Fibroblast of the conjunctiva (primary cell): ENCODE results near the gene ZNF486.
"Not testable (repeated sequence)": the region's sequence is repeated elsewhere in the genome, so short reads cannot be mapped to it uniquely, and the experiment has no call there.

ENCODE experiments used
- DNase-seq: peaks from one replicate; pipeline ENCODE4 v3.0.0-alpha.2; 2010; ENCODE audit warnings: low read depth

ZNF486 gene

DNA sequence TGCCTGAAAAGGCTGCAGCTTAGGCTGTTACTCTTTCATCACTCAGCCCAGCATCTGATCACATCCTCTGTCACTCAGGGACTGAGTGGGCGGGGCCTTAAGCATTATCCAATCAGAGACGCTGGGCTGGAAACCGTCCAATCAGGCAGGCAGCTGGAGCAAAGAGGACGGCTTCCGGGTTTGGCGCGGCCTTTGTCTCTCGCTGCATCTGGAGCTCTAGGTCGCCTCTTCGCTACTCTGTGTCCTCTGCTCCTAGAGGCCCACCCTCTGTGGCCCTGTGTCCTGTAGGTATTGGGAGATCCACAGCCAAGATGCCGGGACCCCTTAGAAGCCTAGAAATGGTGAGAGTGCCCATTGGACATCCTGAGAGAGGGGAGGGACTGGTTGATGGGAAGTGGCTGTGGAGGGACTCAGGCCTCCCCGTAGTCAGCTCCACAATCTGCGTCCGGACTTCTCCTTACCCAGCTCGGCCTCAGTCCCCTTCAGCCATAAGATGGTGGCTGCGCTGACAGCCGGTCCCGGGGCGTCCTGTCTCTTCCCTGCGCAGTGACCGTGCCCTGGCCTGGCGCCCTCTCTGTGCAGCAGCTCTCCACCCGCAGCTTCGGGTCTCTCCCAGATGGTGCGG lies at the start of gene ZNF486:
TSS of gene ZNF486 (plus strand) at position 195 of the 625 bp plus-strand sequence. CDS start at position 312, 117 bp downstream.
- DNase-seq = peak; percentile 96

DNA sequence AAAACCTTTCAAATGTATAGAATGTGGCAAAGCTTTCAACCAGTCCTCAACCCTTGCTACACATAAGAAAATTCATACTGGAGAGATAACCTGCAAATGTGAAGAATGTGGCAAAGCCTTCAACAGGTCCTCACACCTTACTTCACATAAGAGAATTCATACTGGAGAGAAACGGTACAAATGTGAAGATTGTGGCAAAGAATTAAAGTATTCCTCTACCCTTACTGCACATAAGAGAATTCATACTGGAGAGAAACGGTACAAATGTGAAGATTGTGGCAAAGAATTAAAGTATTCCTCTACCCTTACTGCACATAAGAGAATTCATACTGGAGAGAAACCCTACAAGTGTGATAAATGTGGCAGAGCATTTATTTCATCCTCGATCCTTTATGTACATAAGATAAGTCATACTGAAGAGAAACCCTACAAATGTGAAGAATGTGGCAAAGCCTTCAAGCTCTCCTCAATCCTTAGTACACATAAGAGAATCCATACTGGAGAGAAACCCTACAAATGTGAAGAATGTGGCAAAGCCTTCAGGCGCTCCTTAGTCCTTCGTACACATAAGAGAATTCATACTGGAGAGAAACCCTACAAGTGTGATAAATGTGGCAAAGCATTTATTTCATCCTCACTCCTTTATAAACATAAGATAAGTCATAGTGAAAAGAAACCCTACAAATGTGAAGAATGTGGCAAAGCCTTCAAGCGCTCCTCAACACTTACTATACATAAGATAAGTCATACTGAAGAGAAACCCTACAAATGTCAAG lies 48.8 kb upstream of the ZNF486 start:
- not testable (repeated sequence) for DNase-seq

DNA sequence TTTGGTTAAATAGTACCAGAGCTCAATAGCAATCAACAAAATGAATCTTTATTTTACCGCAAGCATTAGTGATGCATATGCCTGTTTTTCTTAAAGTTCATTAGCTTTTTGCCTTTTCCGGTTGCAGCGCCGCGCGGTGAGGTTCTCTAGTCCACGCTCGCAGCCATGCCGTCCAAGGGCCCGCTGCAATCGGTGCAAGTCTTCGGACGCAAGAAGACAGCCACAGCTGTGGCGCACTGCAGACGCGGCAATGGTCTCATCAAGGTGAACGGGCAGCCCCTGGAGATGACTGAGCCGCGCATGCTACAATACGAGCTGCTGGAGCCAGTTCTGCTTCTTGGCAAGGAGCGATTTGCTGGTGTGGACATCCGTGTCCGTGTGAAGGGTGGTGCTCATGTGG lies 42.1 kb upstream of the ZNF486 start:
- no peak for DNase-seq

DNA sequence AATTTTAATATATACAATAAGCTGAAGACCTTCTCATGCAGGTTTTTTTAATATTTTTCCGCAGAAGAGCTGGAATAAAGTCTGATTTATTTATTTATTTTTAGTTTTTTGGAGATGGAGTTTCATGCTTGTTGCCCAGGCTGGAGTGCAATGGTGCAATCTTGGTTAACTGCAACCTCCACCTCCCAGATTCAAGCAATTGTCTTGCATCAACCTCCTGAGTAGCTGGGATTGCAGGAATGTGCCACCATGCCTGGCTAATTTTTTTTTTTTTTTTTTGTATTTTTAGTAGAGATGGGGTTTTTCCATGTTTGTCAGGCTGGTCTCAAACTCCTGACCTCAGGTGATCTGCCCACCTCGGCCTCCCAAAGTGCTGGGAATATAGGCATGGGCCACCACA lies 34.1 kb upstream of the ZNF486 start:
- DNase-seq = not testable (repeated sequence)

DNA sequence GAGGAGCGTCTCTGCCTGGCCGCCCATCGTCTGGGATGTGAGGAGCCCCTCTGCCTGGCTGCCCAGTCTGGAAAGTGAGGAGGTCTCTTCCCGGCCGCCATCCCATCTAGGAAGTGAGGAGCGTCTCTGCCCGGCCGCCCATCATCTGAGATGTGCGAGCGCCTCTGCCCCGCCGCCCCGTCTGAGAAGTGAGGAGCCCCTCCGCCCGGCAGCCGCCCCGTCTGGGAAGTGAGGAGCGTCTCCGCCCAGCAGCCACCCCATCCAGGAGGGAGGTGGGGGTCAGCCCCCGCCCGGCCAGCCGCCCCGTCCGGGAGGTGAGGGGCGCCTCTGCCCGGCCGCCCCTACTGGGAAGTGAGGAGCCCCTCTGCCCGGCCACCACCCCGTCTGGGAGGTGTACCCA lies 29.3 kb upstream of the ZNF486 start:
- not testable (repeated sequence) for DNase-seq

DNA sequence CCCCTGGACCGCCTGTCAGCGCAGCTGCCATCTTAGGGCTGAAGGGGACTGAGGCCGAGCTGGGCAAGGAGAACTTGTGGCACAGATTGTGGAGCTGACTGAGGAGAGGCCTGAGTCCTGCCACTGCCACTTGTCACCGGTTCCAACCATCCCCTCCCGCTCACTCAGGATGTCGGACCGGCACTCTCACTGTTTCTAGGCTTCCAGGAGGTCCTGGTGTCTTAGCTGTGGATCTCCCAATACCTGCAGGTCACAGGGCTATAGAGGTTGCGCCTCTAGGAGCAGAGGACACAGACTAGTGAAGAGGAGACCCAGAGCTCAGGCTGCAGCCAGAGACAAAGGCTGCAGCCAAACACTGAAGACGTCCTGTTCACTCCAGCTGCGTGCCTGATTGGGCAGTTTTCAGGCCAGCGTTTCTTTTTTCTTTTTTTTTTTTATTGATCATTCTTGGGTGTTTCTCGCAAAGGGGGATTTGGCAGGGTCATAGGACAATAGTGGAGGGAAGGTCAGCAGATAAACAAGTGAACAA lies 15.3 kb upstream of the ZNF486 start:
- DNase-seq = no peak

DNA sequence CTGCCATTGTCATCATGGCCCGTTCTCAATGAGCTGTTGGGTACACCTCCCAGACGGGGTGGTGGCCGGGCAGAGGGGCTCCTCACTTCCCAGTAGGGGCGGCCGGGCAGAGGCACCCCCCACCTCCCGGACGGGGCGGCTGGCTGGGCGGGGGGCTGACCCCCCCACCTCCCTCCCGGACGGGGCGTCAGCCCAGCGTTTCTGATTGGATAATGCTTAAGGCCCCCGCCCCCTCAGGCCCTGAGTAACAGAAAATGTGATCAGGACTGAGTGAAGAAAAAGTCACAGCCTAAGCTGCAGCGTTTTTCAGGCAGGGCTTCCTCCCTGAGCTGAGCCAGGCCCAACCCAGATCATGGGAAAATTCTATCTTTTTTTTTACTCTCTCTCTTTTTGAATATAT lies 14.5 kb upstream of the ZNF486 start:
- not testable (repeated sequence) for DNase-seq

DNA sequence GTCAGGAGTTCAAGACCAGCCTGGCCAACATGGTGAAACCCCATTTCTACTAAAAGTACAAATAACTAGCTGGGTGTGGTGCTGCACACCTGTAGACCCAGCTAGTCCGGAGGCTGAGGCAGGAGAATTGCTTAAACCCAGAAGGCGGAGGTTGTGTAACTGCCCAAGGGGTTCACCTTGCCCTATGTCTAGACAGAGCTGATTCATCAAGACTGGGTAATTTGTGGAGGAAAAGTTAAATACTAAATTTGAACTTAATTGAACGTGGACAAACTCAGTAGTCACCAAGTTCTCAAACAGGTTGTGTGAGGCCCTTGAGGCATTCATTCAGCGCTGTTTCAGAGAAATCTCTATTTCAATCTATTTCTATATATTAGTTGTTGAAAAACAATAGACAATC lies 13.7 kb upstream of the ZNF486 start:
- no peak for DNase-seq

DNA sequence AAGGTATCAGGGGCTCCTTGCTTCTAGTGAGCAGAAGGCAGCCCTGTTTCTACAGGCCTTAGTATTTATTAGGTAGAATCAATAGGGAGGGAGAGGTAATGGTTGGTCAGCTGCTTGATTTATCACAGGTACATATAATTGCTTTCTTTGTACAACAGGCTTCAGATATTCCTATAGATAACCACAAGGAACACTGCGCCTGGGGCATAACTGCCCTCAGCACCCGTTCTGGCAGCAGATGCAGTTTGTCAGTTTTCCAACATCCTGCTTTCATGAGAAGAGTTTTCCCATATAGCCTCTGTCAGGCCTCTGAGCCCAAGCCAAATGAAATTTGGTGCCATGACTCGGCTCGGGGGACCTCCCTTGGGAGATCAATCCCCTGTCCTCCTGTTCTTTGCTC lies 12.4 kb upstream of the ZNF486 start:
- no peak for DNase-seq

DNA sequence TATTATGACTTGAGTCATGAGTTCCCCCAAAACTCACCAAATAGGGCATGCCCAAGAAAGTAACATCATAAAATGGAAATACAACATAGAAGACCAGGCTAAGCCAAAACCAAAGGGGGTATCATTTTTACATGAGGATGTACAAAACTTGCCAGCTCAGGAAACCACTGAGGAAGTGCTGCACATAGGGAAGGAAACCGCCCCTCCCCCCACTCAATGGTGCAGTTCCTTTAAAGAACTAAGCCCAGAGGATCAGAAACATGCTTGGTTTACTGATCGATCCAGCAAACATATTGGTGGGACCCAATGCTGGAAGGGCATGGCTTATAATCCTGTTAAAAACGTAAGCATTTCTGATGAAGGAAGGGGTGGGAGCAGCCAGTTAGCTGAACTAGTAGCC lies 4.2 kb upstream of the ZNF486 start:
- DNase-seq = no peak

DNA sequence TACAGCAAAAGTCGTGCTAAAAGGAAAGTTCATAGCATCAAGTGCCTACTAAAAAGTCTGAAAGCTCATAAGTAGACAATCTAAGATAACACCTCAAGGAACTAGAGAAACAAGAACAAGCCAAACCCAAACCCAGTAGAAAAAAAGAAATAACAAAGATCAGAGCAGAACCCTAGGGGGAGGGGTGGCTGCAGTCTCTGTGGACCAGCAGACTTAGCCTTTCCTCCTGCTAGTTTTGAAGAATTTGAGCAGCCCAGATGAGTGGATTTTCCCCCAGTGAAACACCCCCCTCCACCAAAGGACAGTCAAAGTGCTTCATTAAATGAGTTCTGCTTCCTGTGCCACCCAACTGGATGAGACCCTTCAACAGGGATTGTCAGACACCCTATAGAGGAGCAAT lies 2.6 kb upstream of the ZNF486 start:
- no peak for DNase-seq

DNA sequence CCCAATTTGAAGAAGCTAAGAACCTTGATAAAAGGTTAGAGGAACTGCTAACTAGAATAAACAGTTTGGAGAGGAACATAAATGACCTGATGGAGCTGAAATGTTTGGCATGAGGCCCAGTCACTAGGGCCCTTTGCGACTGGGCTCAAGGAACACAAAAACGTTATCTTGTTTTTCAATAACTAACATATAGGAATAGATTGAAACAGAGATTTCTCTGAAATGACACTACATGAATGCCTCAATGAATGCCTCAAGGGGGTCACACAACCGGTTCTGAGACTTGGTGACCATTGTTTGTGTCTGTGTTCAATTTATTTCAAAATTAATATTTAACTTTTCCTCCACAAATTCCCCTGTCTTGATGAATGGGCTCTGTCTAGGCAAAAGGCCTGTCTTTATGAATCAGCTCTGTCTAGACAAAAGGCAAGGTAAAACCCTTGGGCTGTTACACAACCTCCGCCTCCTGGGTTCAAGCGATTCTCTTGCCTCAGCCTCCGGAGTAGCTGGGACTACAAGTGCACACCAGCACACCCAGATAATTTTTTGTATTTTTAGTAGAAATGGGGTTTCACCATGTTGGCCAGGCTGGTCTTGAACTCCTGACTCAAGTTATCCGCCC lies 932 bp upstream of the ZNF486 start:
- no peak for DNase-seq

DNA sequence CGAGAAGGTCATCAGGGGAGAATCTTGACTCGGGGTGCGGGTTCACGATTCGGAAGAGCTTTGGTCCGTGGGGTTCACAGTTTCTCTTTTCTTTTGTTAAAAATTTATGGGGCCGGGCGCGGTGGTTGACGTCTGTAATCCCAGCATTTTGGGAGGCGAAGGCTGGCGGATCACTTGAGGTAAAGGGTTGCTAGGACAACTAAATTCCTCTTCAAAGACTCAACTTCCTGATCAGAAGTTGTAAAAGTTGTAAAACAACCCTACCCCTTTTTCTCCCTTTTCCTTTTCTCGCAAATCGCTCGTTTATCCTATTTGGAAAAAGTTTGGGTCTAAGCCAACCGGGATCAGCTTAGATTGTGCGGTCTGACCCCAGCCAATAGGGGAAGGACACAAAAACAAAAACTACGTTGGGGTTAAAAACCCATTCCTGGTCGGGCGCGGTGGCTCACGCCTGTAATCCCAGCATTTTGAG lies 673 bp downstream of the ZNF486 start:
- DNase-seq = peak; percentile 6

DNA sequence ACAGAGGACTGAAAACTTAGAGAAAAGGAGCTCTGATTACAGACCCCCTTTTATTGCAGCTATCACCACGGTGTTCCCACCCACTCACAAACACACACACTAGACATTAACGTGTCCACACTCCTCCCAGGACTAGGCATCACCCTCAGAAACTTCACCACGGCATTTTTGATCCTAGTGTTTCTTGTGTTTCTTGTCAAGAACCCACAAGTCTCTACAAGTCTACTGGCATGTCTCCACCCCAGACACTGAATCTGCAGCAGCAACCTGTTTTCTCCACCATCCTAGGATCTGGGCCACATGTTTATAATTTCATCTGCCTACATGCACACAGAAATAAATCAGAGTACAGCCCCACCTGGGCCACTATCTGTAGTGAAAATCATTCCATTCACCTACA lies 4.3 kb downstream of the ZNF486 start:
- no peak for DNase-seq

DNA sequence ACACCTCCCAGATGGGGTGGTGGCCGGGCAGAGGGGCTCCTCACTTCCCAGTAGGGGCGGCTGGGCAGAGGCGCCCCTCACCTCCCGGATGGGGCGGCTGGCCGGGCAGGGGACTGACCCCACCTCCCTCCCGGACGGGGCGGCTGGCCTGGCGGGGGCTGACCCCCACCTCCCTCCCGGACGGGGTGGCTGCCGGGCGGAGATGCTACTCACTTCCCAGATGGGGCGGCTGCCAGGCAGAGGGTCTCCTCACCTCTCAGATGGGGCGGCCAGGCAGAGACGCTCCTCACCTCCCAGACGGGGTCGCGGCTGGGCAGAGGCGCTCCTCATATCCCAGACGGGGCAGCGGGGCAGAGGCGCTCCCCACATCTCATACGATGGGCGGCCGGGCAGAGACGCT lies 8.8 kb downstream of the ZNF486 start:
- DNase-seq = not testable (repeated sequence)

DNA sequence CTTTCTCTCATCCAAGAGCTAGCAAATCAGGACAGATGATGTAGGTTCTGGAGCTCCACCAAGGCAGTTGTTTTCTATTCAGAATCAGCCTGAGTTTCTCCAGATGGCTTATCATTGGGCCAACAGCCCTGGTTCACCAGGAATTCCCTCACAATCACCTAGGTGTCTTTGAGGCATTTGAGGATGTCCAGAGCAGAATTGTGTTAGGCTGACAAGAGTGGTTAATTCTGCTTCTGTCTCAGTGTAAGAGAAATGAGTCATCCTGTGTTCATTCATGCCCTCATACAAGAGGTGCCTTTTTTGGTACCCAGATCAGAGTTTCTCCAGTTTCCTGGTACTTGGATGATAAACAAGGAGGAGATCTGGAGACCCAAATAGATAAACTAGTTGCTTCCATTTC lies 12.9 kb downstream of the ZNF486 start:
- not testable (repeated sequence) for DNase-seq

DNA sequence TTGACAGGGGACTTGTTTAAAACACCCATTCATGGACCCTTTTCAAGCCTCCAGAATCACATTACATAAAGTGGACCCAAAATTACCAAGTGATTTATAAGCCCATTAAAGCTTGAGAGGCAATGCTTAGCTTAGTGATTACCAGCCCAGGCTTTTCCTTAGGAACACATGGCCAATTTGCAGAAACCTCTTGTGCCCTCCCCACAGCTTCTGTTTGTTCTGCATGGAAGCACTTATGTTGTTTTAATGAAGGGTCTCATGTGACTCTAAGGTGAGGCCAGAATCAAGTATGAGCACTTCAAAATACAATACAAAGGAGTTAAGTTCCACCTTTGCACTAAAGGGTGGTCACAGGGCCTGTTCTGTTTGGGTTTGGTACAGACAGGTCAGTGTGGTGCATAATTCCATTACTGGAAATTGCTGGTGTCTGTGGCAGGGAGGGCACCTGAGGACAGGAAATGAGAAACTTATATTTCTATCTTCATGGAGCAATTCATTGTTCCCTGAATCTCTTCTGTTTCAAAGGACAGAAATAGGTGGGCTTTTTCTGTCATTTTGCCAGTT lies 15.3 kb downstream of the ZNF486 start:
- no peak for DNase-seq

DNA sequence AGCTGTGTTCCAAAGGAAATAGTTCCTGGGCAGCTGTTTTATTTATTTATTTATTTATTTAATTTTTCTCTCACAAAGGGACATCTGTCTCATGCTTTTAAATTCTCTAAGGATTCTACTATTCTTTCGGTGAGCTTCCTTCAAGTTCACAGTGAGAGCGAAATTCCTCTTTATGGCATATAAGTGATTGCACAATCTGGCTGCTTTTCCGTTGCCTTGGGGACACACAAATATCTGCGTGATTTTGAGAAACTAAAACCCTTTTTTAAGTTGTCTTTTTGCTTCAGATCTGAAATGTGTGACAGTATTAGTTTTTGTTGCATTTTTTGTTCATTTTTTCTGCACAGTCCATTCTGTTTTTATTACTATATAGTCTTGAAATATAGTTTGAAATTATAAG lies 19.2 kb downstream of the ZNF486 start:
- no peak for DNase-seq

DNA sequence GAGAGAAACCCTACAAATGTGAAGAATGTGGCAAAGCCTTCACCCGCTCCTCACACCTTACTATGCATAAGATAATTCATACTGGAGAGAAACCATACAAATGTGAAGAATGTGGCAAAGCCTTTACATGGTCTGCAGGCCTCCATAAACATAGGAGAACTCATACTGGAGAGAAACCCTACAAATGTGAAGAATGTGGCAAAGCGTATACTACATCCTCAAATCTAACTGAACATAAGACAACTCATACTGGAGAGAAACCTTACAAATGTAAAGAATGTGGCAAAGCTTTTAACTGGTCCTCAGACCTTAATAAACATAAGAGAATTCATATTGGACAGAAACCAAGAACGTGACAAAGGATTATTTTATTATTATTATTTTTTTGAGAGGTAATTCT lies 30.7 kb downstream of the ZNF486 start:
- DNase-seq = no peak

DNA sequence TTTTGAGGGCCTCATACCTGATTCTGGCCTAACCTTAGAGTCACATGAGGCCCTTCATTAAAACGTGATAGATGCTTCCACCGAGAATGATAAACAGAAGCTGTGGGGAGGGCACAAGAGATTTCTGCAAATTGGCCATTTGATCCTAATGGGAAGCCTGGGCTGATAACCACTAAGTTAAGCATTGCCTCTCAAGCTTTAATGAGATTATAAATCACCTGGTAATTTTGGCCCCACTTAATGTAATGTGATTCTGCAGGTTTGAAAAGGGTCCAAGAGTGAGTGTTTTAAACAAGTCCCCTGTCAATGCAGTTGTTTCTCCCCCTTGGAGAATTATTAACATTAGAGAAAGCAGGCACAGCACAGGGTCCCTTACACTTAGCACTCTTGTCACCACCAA lies 42.0 kb downstream of the ZNF486 start:
- DNase-seq = no peak

DNA sequence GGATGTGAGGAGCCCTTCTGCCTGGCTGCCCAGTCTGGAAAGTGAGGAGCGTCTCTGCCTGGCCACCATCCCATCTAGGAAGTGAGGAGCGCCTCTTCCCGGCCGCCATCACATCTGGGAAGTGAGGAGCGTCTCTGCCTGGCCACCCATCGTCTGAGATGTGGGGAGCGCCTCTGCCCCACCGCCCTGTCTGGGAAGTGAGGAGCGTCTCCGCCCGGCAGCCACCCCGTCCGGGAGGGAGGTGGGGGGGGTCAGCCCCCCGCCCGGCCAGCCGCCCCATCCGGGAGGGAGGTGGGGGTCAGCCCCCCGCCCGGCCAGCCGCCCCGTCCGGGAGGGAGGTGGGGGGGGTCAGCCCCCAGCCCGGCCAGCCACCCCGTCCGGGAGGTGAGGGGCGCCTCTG lies 47.4 kb downstream of the ZNF486 start:
- DNase-seq = not testable (repeated sequence)

DNA sequence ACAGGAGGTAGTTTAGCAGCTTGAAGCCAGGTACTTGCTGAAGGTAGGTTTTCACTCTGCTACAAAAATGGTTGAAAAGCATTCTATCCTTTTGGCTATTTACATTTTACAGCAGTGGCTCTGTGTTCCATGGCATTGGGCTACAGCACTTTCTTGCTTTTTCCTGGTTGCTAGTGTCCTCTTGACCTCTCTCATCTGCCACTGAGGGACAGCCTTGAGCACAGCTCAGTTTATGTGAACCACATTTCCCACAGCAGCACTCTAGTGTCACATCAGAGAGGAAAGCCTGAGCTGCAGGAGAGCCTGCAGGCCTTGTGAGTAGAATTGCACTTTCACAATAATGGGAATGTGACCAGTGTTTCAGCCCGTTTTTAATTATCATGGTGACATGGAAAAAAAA lies 54.6 kb downstream of the ZNF486 start:
- DNase-seq = not testable (repeated sequence)

DNA sequence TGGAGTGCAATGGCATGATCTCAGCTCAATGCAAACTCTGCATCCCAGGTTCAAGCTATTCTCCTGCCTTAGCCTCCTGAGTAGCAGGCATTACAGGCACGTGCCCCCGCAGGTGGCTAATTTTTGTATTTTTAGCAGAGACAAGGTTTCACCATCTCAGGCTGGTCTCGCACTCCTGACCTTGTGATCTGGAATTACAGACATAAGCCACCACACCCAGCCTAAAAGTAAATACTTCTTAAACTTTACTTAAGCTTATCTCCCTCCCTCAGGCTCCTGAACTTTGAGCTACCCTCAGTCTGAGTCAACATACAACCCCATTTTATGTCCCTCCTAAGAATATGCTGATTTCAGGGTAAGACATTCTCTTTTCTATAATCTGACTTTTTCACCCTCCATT lies 66.1 kb downstream of the ZNF486 start:
- DNase-seq = no peak
